GM12875 (cell line): ENCODE data around the gene SFXN3.

Experiments used
- H3K4me3 ChIP-seq: one replicate; pipeline ENCODE4 v1.5.1; 2011; ENCODE audit warnings: low read depth, low read length, control low read depth
- TF ChIP-seq, protein P1 (sequence below): IDR thresholded peaks from 2 replicates; pipeline ENCODE4 v1.5.1; 2011; ENCODE audit warnings: low read depth, mild to moderate bottlenecking, control low read depth, inconsistent platforms, low read length, moderate library complexity, borderline replicate concordance; ENCODE audit not compliant: insufficient read depth

The SFXN3 gene

GRCh38 chr10:101071267-101071884 lies 40.3 kb downstream of the SFXN3 start:
- no peak overlapping the region for H3K4me3 ChIP-seq
- TF ChIP-seq, protein P1, sequence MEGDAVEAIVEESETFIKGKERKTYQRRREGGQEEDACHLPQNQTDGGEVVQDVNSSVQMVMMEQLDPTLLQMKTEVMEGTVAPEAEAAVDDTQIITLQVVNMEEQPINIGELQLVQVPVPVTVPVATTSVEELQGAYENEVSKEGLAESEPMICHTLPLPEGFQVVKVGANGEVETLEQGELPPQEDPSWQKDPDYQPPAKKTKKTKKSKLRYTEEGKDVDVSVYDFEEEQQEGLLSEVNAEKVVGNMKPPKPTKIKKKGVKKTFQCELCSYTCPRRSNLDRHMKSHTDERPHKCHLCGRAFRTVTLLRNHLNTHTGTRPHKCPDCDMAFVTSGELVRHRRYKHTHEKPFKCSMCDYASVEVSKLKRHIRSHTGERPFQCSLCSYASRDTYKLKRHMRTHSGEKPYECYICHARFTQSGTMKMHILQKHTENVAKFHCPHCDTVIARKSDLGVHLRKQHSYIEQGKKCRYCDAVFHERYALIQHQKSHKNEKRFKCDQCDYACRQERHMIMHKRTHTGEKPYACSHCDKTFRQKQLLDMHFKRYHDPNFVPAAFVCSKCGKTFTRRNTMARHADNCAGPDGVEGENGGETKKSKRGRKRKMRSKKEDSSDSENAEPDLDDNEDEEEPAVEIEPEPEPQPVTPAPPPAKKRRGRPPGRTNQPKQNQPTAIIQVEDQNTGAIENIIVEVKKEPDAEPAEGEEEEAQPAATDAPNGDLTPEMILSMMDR, result no peak

DNA sequence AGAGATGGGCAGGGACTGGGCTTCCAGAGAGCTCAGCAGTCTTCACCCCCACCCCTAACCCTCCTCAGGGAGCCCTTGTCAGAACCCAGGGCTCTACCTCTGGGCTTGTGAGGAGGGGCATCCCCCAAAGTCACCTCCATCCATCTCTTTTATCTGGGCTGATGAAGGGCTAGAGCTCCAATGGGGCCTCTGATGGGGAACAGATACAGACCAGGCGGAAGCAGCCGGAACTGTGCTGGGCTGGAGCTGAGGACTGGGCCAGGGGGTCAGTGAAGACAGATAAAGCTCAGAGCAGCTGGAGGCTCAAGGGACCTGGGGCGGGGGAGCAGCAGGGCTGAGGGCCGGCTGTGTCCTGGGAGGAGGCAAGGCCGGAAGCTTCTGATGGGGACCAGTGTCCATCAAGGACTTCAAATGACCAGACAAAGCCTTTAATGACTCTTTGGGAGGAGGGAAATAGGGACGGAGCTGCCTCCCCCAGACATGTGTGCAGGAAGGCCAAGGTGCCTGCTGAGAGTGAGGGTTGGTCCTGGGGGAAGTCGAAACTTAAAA lies 40.9 kb downstream of the SFXN3 start:
- TF ChIP-seq, protein P1, result no peak
- no peak overlapping the region for H3K4me3 ChIP-seq

- H3K4me3 ChIP-seq, result no peak overlapping the region
- TF ChIP-seq, protein P1, result no peak
Observed at GRCh38 chr10:101072923-101073322, 41.9 kb downstream of the SFXN3 start.

DNA sequence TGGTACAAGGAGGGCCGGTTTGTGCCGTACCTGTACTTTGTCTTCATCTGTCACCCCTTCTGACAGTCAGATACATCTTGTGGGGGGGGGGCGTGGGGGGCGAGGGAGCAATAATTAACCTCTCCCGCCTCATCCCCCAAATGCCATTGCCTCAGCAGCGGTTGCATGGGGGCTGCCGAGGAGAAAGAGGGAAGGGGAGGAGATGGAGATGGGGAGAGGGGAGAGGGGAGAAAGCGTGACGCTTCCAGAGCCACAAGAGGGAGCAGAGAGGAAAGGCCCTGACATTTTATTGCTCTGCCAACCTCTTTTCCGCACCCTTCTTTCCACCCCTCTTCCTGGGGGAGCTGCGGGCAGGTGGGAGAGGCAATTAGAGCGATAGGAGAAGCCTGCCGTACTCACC lies 42.6 kb downstream of the SFXN3 start:
- no peak overlapping the region for H3K4me3 ChIP-seq
- TF ChIP-seq, protein P1, result no peak

- H3K4me3 ChIP-seq, result no peak overlapping the region
- TF ChIP-seq, protein P1, result no peak
Observed at GRCh38 chr10:101075775-101076174, 44.7 kb downstream of the SFXN3 start.

GRCh38 chr10:101076630-101077029 lies 45.6 kb downstream of the SFXN3 start:
- H3K4me3 ChIP-seq, result no peak overlapping the region
- TF ChIP-seq, protein P1, result no peak

DNA sequence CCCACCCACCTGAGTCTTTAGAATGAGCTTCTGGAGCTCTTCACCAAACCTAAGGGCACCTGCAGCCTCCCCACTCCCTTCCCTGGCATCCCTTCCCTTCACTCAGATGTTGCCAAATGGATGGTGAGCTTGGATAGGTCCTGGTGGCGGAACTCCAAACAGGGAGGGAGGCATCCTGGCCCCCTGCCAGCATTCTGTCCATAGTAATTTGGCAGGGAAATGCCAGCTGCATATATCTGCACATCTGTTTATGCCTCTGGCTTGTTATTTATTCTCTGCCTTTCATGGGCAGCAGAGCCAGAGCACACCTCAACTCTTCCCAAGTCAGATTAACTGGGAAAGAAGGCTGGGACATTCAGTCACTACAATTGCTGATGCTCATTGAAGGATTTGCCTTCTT lies 48.8 kb downstream of the SFXN3 start:
- TF ChIP-seq, protein P1, result no peak

More for the DNA sequence above, 48.8 kb downstream of the SFXN3 start:
- H3K4me3 ChIP-seq, result no peak overlapping the region
